HG03378 (cell line): ENCODE results near the gene BROX.
"Not testable (repeated sequence)": the region's sequence is repeated elsewhere in the genome, so short reads cannot be mapped to it uniquely, and the experiment has no call there.

Experiments used
- ATAC-seq: cut with Tn5 transposase; IDR thresholded peaks from one replicate; pipeline ENCODE4 v1.9.1; 2021; ENCODE audit warnings: mild to moderate bottlenecking, moderate library complexity; ENCODE audit not compliant: unreplicated experiment

BROX gene, protein sequence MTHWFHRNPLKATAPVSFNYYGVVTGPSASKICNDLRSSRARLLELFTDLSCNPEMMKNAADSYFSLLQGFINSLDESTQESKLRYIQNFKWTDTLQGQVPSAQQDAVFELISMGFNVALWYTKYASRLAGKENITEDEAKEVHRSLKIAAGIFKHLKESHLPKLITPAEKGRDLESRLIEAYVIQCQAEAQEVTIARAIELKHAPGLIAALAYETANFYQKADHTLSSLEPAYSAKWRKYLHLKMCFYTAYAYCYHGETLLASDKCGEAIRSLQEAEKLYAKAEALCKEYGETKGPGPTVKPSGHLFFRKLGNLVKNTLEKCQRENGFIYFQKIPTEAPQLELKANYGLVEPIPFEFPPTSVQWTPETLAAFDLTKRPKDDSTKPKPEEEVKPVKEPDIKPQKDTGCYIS

DNA sequence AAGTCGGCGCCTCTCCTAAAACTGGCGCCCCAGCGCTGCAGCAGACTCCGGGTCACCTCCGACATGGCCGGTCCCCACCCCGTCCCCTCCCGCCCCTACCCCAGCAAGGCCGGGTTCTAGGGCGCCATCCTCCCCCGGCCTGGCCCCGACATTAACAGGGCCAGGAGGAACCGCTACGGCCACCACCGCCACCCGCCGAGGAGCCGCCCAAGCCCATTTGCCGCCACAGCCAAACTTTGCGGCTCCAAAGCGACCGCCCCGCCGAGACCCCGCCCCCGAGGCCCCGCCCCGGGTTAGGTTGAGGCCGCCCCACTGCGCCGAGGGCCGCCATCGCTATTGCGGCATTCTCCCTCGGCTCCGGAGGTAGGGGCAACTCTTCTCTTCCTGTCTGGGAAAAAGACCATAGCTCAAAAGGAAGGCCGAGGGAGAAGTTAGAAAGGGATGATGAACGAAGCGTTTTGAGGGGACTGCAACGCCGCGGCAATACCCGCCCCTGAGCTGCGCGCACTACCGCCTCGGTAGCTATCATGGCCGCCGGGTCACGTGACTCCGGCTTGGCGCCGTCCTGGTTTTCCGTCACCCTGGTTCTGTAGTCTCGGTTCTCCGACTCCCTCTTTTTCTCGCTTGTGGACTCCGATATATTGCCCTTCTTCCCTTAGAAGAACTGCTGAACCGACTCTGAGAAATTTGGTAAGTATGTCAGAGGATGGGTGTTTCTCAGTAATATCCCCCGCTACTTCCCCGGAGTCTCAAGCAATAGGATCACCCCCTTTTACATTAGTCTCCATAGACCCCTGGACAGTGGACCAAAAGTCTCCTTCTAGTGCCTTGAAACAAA lies at the start of gene BROX, which contains the start of gene AIDA:
TSS of gene BROX (plus strand) at position 312 of the 838 bp plus-strand sequence. CDS start 3,136 bp downstream, outside the sequence.
TSS of gene AIDA (minus strand) at position 239 of the 838 bp plus-strand sequence. CDS start at position 65, 174 bp downstream.
- ATAC-seq, result peak; percentile 59

DNA sequence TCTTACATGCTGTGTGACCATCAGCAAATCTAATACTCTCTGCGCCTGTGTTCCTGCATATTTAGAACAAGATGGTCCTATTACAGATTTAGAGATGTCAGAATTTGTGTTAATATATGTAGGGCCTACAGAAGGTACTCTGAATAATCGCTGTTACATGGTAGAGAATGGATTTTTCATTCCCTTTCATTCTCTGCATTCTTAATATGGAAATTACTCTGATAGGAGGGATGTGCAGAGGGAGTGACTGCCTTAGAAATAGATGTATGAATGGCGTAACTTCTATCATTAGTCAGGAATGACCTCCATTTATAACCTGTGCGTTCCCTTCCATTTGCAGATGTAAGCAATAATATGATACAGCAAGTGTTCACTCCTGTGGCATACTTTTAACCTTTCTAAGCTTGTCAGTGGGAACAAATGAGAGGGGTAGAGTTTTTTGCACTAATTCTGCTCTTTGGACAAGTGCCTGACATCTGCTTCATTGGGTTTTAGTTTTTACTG lies 48.9 kb upstream of the BROX start:
- ATAC-seq, result no peak

DNA sequence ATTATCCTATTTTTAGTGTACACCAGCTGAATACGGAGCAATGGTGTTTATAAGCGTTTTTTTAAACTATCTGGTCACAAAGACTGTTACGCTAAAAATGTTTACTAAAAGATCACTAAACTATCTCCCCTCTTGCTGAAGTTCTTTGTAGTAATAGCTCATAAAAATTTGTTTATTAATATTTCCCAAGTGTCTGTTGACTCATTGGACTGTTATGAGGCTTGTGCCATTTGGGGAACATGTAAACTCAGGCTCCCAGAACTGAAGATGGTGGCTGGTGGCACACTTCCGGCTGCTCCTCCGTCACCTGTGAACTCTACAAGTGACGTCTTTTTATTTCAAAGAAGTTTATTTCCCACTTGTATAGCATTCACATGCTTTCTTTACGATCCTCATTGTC lies 46.4 kb upstream of the BROX start:
- no peak for ATAC-seq

DNA sequence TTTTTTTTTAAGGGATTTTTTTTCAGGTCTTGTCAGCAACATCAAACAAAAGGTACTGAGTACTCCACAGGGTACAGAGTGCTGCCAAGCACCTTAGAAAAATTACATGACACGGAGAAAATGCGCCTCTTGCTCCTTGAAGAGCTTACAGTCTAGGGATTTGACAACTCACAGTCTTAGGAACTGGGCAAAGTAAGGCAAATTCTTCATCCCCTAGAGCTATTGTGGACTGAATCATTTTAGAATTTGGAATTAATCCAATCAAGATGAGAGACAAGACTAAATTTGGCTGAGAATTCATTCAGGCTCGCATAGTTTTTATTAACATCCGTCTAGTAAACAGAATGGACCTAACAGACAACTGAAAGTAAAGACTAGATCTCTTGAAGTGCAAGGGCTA lies 44.2 kb upstream of the BROX start:
- not testable (repeated sequence) for ATAC-seq

DNA sequence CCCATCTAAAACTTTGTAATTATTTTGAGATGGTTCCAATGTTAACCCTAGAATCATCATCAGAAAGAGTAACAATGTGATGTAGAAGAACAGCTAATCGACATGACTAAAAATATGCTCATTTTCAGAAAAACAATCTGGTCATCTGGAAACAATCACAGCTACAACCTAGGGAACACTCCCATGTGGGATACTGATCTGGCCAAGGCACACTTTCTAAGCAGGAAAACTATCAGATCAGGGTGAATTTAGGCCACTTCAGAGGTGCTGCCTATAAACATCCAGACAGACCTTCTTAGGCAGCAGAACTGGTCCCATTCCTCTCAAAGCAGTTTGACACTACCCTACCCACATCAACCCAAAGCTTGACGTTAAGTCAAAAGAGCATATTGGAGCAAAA lies 43.3 kb upstream of the BROX start:
- ATAC-seq, result not testable (repeated sequence)

DNA sequence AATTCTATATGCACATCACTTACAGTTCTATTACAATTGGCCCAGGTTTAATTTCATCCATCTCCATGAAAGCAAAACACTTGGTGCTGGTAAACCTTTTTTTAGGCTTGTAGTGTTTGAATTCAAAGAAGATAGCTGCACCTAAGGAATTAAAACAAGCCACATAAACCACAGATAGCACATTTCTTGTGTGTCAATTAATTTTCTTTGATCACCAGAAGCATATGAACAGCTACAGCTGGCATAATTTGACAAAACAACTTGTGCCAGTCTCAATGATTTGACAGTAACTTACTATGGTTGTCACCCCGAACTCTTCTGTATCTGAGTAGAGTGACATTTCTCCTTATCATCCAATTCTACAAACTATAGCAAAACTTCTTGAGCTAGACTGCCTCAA lies 42.3 kb upstream of the BROX start:
- no peak for ATAC-seq

DNA sequence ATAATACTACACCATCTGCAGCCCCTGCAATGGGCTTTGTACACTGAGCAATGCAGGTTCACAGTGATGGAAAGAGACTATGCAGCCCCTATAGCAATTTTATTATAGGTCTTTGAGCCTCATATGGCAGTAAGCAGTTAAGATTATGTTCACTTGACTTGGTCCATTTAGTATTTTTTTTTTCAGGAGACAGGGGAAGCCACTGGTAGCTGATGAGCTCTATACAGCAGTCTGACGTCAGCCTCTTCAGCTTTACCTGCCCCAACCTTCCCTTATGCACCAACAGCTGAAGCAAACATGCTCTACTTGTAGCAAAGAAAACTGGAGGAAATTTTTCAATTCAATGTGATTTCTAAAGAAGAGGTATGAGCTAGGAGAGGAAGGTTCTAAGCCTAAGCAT lies 32.3 kb upstream of the BROX start:
- no peak for ATAC-seq

DNA sequence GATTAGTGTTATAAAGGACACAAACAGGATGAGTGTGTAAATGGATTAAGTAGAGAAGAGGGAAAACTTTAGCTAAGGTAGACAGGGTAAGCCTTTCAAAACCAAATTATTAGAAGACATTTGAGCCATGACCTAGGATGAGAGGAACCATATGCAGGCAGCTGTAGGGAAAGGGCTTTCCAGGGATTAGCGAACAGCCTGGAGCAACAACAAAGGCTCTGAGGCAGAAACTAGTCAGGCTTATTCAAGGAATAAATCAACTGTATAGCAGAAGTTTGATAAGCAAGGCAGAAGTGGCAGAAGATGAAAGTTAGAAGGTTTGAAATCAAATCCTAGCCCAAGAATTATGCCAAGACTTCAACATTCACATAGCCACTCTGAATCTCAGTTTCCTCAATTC lies 21.3 kb upstream of the BROX start:
- ATAC-seq, result no peak

DNA sequence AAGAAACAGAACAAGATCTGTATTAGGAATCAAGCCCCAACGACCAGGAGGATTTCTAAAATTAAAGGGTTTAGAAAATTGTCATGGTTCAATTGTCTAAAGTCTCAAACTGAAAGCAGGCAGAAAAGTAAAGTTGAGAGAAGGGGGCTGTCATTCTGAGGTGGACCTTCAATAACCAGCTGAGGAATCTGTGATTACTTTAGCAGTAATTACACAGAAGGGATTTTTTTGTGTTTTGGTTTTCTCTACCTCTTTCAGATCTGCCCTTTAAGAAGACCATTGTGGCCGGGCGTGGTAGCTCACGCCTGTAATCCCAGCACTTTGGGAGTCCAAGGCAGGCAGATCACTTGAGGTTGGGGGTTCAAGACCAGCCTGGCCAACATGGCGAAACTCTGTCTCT lies 17.4 kb upstream of the BROX start:
- no peak for ATAC-seq

DNA sequence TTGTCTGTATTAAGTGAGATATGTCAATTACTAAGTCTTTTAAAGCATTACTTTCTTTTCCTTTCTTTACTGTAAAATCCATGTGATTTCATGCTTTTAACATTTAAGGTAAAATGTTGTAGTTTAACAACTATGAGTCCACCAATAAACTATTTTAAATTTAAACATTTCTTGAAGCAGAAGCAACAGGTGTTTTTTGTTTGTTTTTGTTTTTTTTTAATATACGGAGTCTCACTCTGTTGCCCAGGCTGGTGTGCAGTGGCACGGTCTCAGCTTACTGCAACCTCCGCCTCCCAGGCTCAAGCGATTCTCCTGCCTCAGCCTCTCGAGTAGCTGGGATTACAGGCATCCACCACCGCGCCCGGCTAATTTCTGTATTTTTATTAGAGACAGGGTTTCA lies 15.6 kb upstream of the BROX start:
- no peak for ATAC-seq

DNA sequence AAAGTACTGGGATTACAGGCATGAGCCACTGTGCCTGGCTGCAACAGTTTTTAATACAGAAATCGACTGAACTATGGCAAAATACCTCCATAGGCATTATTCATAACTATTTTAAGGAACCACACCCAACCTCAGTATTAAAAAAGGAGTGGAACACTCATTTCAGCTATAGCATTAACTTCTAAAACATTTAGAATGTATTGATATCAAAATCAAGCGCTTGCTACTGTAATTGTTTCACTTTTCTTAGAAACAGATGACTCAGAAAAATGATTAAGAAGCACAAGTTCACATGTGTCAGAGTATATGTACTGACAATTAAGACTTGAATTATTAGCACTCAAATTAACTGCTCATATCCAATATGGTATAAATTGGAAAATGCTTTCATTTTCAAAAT lies 15.2 kb upstream of the BROX start:
- ATAC-seq, result no peak

DNA sequence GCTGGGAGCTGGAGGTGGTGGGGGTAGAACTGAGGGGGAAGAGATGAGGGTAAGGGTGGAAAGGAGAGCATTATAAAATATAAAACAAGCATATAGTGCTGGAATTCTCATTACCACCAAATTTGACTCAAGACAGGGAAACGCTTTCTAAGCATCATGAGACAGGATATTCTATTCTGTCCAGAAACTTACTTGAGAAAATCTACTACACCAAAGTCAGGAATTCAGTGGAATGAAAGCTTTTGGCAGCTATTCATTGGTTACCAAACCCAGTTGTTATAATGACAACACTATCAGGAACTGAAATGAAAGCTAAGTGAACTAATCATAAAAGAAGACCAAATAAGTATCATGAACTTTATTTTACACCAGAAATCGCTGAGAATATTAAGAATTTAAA lies 14.5 kb upstream of the BROX start:
- no peak for ATAC-seq

DNA sequence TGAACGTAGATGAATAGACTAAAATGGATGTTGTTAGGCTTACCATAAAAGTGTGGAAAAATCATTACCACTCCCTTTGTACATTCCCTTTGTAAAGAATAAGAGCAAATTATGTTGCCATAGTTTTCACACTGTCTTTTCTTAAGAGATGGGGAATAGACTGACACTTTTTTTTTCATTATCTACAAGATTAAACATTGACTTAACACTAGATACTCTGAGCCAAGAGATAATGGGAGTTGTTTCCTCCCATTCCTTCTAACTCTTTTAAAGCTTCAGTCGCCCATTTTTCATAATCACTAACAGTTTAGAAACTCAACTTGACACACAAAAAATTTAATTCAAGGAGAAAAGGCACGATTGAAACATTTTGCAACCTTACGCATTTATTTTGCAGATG lies 10.2 kb upstream of the BROX start:
- ATAC-seq, result no peak

DNA sequence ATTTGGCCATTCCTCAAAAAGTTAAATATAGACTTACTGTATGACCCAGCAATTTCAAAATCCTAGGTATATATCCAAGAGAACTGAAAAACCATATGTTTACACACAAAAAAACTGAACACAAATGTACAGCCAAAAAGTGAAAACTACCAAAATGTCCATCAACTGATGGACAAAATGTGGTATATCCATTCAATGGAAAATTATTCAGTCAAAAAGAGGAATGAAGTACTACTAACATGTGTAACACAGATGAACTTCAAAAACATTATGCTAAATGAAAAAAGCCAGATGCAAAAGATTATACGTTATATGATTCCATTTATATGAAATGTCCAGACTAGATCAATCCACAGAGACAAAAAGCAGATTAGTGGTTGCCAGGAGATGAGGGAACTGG lies 8.1 kb upstream of the BROX start:
- no peak for ATAC-seq

DNA sequence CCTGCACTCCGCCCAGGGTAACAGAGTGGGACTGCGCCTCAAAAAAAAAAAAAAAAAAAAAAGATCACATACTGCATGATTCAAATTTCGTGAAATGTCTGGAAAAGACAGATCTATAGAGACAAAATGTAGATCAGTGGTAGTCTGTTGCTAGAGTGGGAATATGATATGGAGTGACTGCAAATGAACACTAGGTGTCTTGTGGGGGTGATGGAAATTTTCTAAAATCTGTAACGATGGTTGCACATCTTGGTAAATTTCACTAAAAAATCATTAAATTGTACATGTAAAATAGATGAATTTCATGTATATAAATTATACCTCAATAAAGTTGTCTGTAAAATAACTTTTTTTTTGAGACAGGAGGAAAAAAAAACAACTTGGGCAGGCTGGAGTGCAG lies 5.5 kb upstream of the BROX start:
- ATAC-seq, result no peak

DNA sequence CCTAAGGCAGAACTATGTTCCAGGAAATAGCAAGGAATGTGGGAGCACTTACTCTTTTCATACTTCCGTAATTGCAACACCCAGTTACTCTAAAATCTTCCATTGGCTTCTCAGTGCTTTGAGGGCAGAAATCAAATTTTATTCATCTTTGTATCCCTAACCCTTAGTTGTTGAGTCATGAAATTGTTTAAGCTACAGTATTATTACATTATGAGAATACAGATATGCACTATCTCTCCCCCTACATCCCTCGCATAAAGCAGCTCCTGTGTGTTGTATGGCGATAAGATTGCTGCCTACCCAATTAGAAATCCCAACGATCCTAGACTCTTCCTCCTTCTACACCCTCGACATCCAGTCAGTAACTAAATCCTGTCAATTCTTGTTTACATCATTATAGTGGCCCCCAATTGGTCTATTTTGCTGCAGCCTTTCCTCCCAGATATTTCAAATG lies 2.6 kb upstream of the BROX start:
- ATAC-seq, result no peak

DNA sequence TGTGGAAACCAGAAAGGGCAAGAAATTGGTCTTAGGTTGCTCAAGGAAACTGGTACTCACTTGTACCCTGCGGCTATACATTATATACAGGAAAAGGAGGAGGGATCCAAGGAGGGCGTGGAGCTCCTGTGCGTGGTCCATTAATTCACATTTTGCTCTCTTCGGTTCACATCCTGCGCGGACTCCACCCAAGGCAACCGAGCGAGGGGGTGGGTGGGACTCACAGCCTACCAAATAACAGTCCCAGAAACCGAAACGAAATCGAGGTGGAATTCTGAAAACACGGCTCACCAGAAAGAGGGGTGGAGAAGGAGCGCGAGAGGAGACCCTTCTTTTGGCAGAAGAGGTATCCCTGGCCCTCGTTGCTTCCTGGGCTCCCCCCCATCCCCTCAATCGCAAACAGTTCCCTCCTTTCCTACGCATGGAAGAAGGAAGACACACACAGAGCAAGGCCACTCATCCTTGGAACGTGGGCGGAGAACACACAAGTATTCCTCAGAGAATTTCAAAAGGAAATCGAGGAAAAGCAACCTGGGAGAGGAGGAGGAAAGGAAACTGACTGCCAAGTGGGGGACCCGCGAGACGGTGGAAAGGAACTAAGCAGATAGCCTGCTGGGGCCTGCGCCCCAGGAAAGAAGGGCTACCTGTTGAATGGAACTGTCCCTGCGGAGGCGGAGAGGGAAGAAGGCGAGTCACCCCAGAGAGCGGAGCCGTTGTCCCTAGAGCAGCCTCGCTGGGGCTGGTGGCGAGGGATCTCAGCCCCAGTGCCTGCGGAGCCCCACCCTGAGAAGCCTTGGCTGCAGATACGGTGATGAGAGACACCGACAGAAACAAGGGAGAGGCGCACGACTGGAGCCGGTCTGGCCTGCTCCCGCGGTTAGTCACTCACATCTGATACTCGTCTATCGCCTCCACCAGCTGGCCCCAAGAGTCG lies 778 bp upstream of the BROX start:
- peak; percentile 30 for ATAC-seq

DNA sequence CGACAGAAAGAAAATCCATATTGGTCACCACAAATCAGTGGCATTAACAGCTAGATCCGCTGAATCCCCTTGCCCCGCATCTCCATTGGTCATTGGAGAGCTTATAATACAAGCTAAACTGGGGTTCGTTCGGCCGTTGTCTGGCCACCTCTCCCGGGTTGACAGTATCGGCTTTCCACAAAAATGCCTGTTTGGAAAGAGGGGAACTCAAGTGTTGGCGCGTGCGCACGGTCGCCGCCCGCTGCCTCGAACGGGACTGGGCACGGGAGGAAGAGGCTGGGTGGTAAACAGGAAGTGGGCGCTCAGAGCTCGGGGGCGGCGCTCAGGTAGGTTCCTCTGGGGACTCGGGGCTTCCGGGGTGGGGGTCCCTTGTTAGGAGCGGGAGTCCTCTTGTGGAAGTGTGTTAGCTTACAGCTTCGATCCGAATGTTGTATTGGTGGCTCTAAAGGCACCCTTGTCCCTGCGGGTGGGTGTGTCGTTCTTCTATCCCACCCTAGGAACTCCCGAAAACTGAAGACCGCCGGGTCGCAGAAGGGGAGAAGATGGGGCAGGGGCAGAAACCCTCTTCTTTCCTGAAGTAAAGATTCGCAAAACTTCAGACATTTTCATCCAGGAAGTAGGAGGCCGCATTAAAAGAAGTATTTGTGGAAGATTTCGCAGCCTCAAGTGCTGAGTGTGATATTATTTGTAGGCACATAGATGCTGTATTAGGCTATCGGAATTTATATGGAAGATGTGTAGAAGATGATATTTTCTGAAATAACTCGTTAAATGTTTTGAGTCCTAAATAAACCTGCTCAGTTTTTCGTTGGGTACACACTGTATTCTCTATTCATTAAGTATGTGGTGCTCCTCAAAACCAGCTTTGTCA lies 962 bp downstream of the BROX start:
- ATAC-seq, result peak; percentile 63

DNA sequence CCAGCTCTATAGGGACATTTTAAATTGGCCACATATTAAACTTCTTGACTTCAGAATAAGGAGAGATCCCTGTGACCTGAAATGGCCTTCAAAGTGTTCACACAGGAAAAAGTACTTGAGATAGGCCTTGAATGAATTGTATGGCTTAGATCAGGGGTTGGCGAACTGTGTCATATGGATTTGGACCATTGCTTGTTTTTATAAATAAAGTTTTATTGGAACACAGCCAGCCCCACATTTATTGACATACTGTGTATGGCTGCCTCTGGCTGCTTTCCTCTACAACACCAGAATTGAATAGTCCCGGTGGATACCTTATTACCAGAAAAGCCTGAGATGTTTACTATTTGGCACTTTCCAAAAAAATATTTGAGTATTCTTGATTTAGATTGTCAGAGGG lies 4.0 kb downstream of the BROX start:
- no peak for ATAC-seq

DNA sequence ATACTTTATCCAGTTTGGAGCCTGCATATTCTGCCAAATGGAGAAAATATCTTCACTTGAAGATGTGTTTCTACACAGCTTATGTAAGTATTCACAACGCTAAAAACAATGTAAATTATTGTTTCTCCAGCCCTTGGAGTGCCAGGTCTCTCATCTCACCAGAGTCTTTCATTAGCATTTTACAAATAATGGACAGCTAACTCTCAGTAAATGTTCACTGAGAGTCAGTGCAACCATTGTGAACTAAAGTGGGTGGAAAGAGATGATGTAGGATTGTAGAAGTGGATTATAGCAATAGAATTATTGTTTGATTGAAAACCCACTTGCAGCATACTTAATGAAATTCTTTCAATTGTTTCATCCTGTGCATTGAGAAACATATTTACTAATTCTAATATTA lies 16.4 kb downstream of the BROX start:
- no peak for ATAC-seq
